Measurements from ENCODE around the gene CRADD. TPM values are rescaled to one million over a fixed set of nuclear protein-coding genes. Genes with fewer than 3 reads are reported as not detected.
"Not testable (repeated sequence)": the region's sequence is repeated elsewhere in the genome, so short reads cannot be mapped to it uniquely, and the experiment has no call there.

CRADD gene
- total and polyA plus RNA-seq, 10 of the 15 experiments (the other 5 are each of a cell fraction or from before 2014, with no cell fraction given), result 7.6 to 15.5 (median 11.7) TPM

DNA sequence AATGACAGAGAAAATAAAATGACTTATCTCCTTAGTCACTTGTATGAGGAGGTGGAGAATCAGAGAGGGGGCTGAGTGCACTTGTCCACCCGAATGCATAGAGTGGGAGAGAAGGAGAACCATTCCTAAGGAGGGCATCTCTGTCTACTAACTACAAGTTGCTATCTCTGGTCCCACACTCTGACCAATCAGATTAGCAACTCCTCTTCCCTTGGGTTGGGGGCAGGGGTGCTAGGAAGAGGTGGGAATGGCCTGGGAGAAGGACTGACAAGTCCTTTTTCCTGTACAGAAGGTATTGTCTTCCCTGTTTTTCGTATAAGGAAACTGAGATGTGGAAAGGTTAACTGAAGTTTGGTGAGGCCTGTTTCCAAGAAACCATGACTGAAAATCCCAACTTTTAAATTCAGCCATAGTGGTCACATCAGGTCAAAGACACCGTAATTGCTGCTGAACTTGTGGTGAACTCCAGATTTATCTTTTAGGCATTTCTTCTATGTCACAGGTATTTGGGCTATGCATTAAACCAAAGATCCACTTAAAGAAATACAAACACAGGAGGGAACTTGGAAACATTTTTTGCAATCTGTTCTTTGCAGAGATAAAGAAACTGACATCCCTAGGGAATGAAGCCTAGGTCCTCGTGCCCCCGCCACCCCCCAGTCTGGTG is 207.8 kb downstream of the CRADD start:
- Histone ChIP-seq H3K79me2 (ENCODE audit: control insufficient read depth, insufficient read depth, low read length) (no peaks in the 10 kb centered on the region), H3K9ac (ENCODE audit: control insufficient read depth, insufficient read depth, low read length) (no peak overlapping the region), H4K20me1 (ENCODE audit: control insufficient read depth, insufficient read depth) (no peaks in the 10 kb centered on the region), H2AFZ (ENCODE audit: control insufficient read depth, low read depth, low read length) (no peak overlapping the region), H3K9me3 (replicated peaks; ENCODE audit: control insufficient read depth, insufficient read depth, low read length) (no peaks in the 10 kb centered on the region), H3K27me3 (replicated peaks in 1 of 2; ENCODE audit: control insufficient read depth in 2 of 2, insufficient read depth in 2 of 2, low read length in 1 of 2) (no peaks in the 10 kb centered on the region), H3K4me2 (ENCODE audit: control insufficient read depth, insufficient read depth) (no peak overlapping the region), H3K36me3 (ENCODE audit: control insufficient read depth in 2 of 2, insufficient read depth in 2 of 2, low read length in 1 of 2) (no peaks in the 10 kb centered on the region), H3K27ac (ENCODE audit: control insufficient read depth, insufficient read depth) (no peak overlapping the region), H3K4me3 (no peak overlapping the region), H3K4me1 (ENCODE audit: control insufficient read depth, insufficient read depth, low read length) (no peaks in the 10 kb centered on the region)
- ChIA-PET POLR2A (no interaction called here), CTCF (no interaction called here), SMC1A (ENCODE audit: uncharacterized antibody, unreplicated experiment) (no interaction called here), RAD21 (ENCODE audit: unreplicated experiment) (no interaction called here)
- BruUV-seq (replicated peaks), result no TSS peak
- no peak for DNase-seq (ENCODE audit: low read depth, low spot score)
- in situ Hi-C loops (cut with MboI), result no loop called here
- TF ChIP-seq ZZZ3 (IDR thresholded peaks at IDR 0.05; ENCODE audit: control insufficient read depth, insufficient read length, low read depth), result no peak
- no peak for TF ChIP-seq GABPA (IDR thresholded peaks at IDR 0.05; ENCODE audit: low read depth)
- TF ChIP-seq ZNF217 (IDR thresholded peaks at IDR 0.05), result no peak
- TF ChIP-seq TCF12 (IDR thresholded peaks at IDR 0.05; ENCODE audit: low read depth, low read length), result no peak
- no peak for TF ChIP-seq HDAC2 (IDR thresholded peaks at IDR 0.05)
- TF ChIP-seq CHD4 (IDR thresholded peaks at IDR 0.05), result no peak
- no peak for TF ChIP-seq PAX8 (IDR thresholded peaks at IDR 0.05)
- TF ChIP-seq RELB (IDR thresholded peaks at IDR 0.05; ENCODE audit: low read depth), result no peak
- TF ChIP-seq CREB1 (IDR thresholded peaks at IDR 0.05; ENCODE audit: low read depth), result no peak
- TF ChIP-seq MYB (IDR thresholded peaks at IDR 0.05; ENCODE audit: borderline replicate concordance, low read depth, low read length), result no peak
- TF ChIP-seq TAF1 (IDR thresholded peaks at IDR 0.05; ENCODE audit: borderline replicate concordance, low read depth, low read length), result no peak
- no peak for TF ChIP-seq YY1 (IDR thresholded peaks at IDR 0.05; ENCODE audit: low read depth, low read length)
- TF ChIP-seq NFYA (IDR thresholded peaks at IDR 0.05; ENCODE audit: borderline replicate concordance, low read depth, low read length), result no peak
- TF ChIP-seq MLLT1 (IDR thresholded peaks at IDR 0.05), result no peak
- 14% methylated on average over 5 of the region's 5 CpGs for WGBS (ENCODE audit: insufficient coverage, insufficient replicate concordance, low lambda C conversion rate, missing lambda C conversion rate)
- FAIRE-seq, result no peak
- no peak for ATAC-seq
- intact Hi-C loops (cut with micrococcal nuclease; ENCODE audit: unreplicated experiment), result no loop called here

GRCh38 chr12:93885973-93886532 is 208.9 kb downstream of the CRADD start:
- RAD21 ChIA-PET (ENCODE audit: unreplicated experiment); H3K27me3 ChIP-seq (replicated peaks in 1 of 2; ENCODE audit: control insufficient read depth in 2 of 2, insufficient read depth in 2 of 2, low read length in 1 of 2); H3K79me2 ChIP-seq (ENCODE audit: control insufficient read depth, insufficient read depth, low read length); FAIRE-seq; H4K20me1 ChIP-seq (ENCODE audit: control insufficient read depth, insufficient read depth); H3K4me3 ChIP-seq; H3K9ac ChIP-seq (ENCODE audit: control insufficient read depth, insufficient read depth, low read length); H3K4me1 ChIP-seq (ENCODE audit: control insufficient read depth, insufficient read depth, low read length); H2AFZ ChIP-seq (ENCODE audit: control insufficient read depth, low read depth, low read length); in situ Hi-C loops (cut with MboI); BruUV-seq (replicated peaks); H3K36me3 ChIP-seq (ENCODE audit: control insufficient read depth in 2 of 2, insufficient read depth in 2 of 2, low read length in 1 of 2); ATAC-seq; intact Hi-C loops (cut with micrococcal nuclease; ENCODE audit: unreplicated experiment); H3K9me3 ChIP-seq (replicated peaks; ENCODE audit: control insufficient read depth, insufficient read depth, low read length); H3K27ac ChIP-seq (ENCODE audit: control insufficient read depth, insufficient read depth); DNase-seq (ENCODE audit: low read depth, low spot score); H3K4me2 ChIP-seq (ENCODE audit: control insufficient read depth, insufficient read depth): not testable (repeated sequence)
- ChIA-PET POLR2A (interaction anchor here (0.6 kb wide), 1 partner anchor 93 kb away, joined by 3 read pairs; no protein-coding TSS in a partner anchor), CTCF (interaction anchor here (0.6 to 0.9 kb wide), 2 partner anchors 319 to 1232 kb away, joined by 3 to 4 read pairs; no protein-coding TSS in a partner anchor), SMC1A (ENCODE audit: uncharacterized antibody, unreplicated experiment) (interaction anchor here (0.7 kb wide), 1 partner anchor 1072 kb away, joined by 3 read pairs; no protein-coding TSS in a partner anchor)
- 72% methylated on average over 7 of the region's 7 CpGs for WGBS (ENCODE audit: insufficient coverage, insufficient replicate concordance, low lambda C conversion rate, missing lambda C conversion rate)

All from GM12878 (cell line).